ENCODE results near the gene CUBN. TPM values are rescaled to one million over a fixed set of nuclear protein-coding genes. Genes with fewer than 3 reads are reported as not detected.

The CUBN gene
- total RNA-seq, 1 donor from 2014 or later = 1.3 TPM

- H3K27me3 ChIP-seq = no peaks in the 10 kb centered on the region
- TF ChIP-seq CTCF (IDR thresholded peaks at IDR 0.05) = no peak
- no peaks in the 10 kb centered on the region for H3K4me1 ChIP-seq
- ATAC-seq (no peak), DNase-seq (no peak)
- intact Hi-C loops (cut with DNase I) = no loop called here
- no peaks in the 10 kb centered on the region for H3K9me3 ChIP-seq
- H3K36me3 ChIP-seq = no peaks in the 10 kb centered on the region
- no peak overlapping the region for H3K4me3 ChIP-seq
- H3K27ac ChIP-seq = no peak overlapping the region
Observed at GRCh38 chr10:16890691-16891090, 238.9 kb downstream of the CUBN start.

DNA sequence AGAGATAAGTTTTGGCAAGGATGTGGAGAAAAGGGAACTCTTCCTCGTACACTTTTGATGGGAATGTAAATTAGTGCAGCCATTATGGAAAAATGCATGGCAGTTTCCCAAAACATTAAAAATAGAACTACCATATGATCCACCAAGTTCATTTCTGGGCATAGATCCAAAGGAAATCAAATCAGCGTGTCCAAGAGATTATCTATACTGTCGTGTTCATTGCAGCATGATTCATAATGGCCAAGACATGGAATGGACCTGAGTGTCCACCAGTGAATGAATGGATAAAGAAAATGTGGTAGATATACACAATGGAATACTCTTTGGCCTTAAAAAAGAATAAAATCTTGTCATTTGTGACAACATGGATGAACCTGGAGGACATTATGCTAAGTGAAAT lies 242.0 kb downstream of the CUBN start:
- H3K27ac ChIP-seq = no peak overlapping the region
- H3K4me1 ChIP-seq = no peaks in the 10 kb centered on the region
- no peaks in the 10 kb centered on the region for H3K9me3 ChIP-seq
- no peak for TF ChIP-seq CTCF (IDR thresholded peaks at IDR 0.05)
- no peak for ATAC-seq
- H3K27me3 ChIP-seq = no peaks in the 10 kb centered on the region
- no peaks in the 10 kb centered on the region for H3K36me3 ChIP-seq
- DNase-seq = no peak
- intact Hi-C loops (cut with DNase I) = no loop called here
- H3K4me3 ChIP-seq = no peak overlapping the region

GRCh38 chr10:16886031-16886430 lies 243.6 kb downstream of the CUBN start:
- intact Hi-C loops (cut with DNase I) = no loop called here
- H3K27me3 ChIP-seq = no peaks in the 10 kb centered on the region
- TF ChIP-seq CTCF (IDR thresholded peaks at IDR 0.05) = no peak
- H3K9me3 ChIP-seq = no peaks in the 10 kb centered on the region
- DNase-seq (no peak), ATAC-seq (no peak)
- H3K4me1 ChIP-seq = no peaks in the 10 kb centered on the region
- no peak overlapping the region for H3K4me3 ChIP-seq
- H3K27ac ChIP-seq = no peak overlapping the region
- no peaks in the 10 kb centered on the region for H3K36me3 ChIP-seq

DNA sequence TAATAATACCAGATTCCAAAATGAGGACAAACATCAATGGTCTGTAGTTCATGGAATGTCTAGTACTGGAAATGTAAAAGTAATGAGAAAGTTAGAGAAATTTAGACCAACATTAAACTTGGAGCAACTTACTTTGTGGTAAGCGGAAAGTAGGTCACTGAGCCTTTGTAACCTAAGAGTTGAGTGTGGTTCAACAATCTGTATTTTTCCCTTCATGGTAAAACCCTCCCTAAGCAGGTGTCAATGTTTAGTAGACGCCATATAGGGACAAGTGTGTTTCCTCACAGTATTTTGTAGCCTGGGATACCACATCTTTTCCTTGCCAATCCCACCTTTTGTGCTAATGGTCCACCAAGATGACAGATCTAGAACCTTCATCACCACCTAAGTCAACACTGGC lies 245.1 kb downstream of the CUBN start:
- intact Hi-C loops (cut with DNase I) = no loop called here
- H3K4me3 ChIP-seq = no peak overlapping the region
- ATAC-seq = no peak
- H3K27ac ChIP-seq = no peak overlapping the region
- H3K36me3 ChIP-seq = no peaks in the 10 kb centered on the region
- TF ChIP-seq CTCF (IDR thresholded peaks at IDR 0.05) = no peak
- H3K27me3 ChIP-seq = no peaks in the 10 kb centered on the region
- no peaks in the 10 kb centered on the region for H3K9me3 ChIP-seq
- H3K4me1 ChIP-seq = no peaks in the 10 kb centered on the region
- DNase-seq = no peak

GRCh38 chr10:16883084-16883483 lies 246.5 kb downstream of the CUBN start:
- no peak overlapping the region for H3K4me3 ChIP-seq
- H3K9me3 ChIP-seq = no peaks in the 10 kb centered on the region
- H3K27ac ChIP-seq = no peak overlapping the region
- no peaks in the 10 kb centered on the region for H3K4me1 ChIP-seq
- H3K27me3 ChIP-seq = no peaks in the 10 kb centered on the region
- ATAC-seq = no peak
- DNase-seq = no peak
- H3K36me3 ChIP-seq = no peaks in the 10 kb centered on the region
- intact Hi-C loops (cut with DNase I) = no loop called here
- no peak for TF ChIP-seq CTCF (IDR thresholded peaks at IDR 0.05)

GRCh38 chr10:16870331-16870730 lies 259.3 kb downstream of the CUBN start:
- ATAC-seq = no peak
- Histone ChIP-seq H3K27me3 (no peaks in the 10 kb centered on the region), H3K36me3 (no peaks in the 10 kb centered on the region), H3K27ac (no peak overlapping the region), H3K4me3 (no peak overlapping the region), H3K9me3 (no peaks in the 10 kb centered on the region), H3K4me1 (no peaks in the 10 kb centered on the region)
- intact Hi-C loops (cut with DNase I) = no loop called here
- no peak for TF ChIP-seq CTCF (IDR thresholded peaks at IDR 0.05)
- DNase-seq = no peak

Measured in upper lobe of right lung (tissue), 1 donor.